ENCODE data around the gene ANTXRL. TPM values are rescaled to one million over a fixed set of nuclear protein-coding genes. Genes with fewer than 3 reads are reported as not detected.
A peak's percentile ranks its signal among the peaks of the same experiment; 100 is the strongest.
"Not testable (repeated sequence)": the region's sequence is repeated elsewhere in the genome, so short reads cannot be mapped to it uniquely, and the experiment has no call there.

ANTXRL gene
- total and polyA plus RNA-seq, 2 experiments from 2014 or later: not detected

DNA sequence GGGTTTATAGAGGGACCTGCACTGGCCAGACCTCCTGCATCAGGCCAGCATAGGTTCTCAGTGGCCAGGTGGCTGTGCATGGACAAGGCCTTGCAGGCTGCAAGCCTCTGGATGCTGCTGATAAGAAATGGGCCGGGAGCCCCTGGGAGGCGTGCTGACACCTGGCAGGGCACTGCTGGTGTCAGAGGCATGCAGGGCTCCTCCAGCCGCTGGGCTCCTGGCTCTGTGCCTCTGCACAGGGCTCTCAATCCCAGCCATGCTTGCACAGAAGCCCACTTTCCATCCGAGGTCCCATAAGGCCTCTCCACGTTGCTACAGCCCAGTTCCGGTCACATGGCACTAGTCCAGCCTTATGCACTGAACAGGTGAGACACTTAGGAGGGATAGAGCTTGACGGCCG, 27.3 kb downstream of the ANTXRL start:
- Histone ChIP-seq H3K79me2 (replicated peaks; ENCODE audit: insufficient read depth) (no peaks in the 10 kb centered on the region), H3K27ac (ENCODE audit: low read depth) (no peak overlapping the region), H3K4me3 (no peak overlapping the region), H4K20me1 (replicated peaks; ENCODE audit: insufficient read depth) (no peaks in the 10 kb centered on the region), H3F3A (replicated peaks; ENCODE audit: low read depth) (no peaks in the 10 kb centered on the region), H3K4me2 (no peak overlapping the region), H3K27me3 (ENCODE audit: insufficient read depth) (no peaks in the 10 kb centered on the region), H3K4me1 (ENCODE audit: insufficient read depth) (peaks cover 5% of the 10 kb centered on the region; the same call in 1 of the 2 replicates), H3K9me2 (ENCODE audit: insufficient read depth) (no peaks in the 10 kb centered on the region), H2AFZ (no peak overlapping the region), H3K36me3 (ENCODE audit: insufficient read depth) (no peaks in the 10 kb centered on the region)
- ATAC-seq (no peak), DNase-seq (ENCODE audit: low spot score) (no peak)
- Mint-ChIP-seq H3K27ac (no peak overlapping the region), H3K4me1 (peaks cover 19% of the 10 kb centered on the region), H3K27me3 (ENCODE audit: insufficient read depth, low read depth, poor library complexity) (peaks cover 4% of the 10 kb centered on the region), H3K9me3 (no peaks in the 10 kb centered on the region), H3K36me3 (ENCODE audit: low read depth) (no peaks in the 10 kb centered on the region), H3K4me3 (no peak overlapping the region)
- TF ChIP-seq NANOG (IDR thresholded peaks at IDR 0.05; ENCODE audit: borderline replicate concordance) (no peak), POLR2AphosphoS5 (IDR thresholded peaks at IDR 0.05; ENCODE audit: low read depth) (no peak)

DNA sequence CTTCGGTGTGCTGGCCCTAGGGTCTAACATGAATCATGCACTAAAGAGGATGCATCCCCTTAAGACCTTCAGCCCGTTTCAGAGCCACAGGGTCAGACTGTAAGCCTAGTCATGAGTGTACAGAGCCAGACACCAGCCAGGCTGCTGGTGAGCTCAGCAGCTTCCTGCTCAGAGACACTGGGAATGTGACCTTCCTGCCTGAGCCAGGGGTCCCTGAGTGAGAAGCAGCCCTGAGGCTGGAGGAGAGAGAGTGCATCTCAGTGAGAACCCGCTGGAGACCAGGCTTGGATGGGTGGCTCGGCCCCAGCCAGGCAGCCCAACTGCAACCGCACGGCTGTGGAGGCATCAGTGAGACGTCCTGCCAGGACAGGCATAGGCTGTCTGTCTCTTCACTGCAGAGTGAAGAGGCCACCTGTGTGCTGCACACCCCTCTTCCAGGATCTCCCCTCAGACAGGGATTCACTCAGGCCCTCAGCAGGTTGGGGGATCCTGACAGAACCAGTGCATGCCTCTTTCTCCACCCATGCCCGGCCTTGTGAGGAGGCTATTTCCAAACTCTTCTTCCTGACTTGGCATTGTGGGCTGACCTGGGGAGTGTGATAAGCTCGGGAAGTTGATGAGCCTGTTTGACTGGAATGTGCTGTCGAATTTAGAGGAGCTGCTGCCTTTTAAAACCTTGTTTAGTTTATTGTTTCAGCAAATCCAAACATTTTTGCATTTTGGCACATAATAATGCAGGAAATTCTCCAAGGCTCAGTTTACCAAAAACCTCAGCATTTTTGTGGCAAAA, 28.5 kb downstream of the ANTXRL start:
- 0 out of 3 replicates have a peak overlapping the region, but pooled peaks have one; percentile 18 for H3K4me3 Mint-ChIP-seq
- not testable (repeated sequence) for H4K20me1 ChIP-seq (replicated peaks; ENCODE audit: insufficient read depth); H3K36me3 Mint-ChIP-seq (ENCODE audit: low read depth); H3F3A ChIP-seq (replicated peaks; ENCODE audit: low read depth); H3K4me1 ChIP-seq (ENCODE audit: insufficient read depth); H3K79me2 ChIP-seq (replicated peaks; ENCODE audit: insufficient read depth); H3K4me3 ChIP-seq; H3K9me2 ChIP-seq (ENCODE audit: insufficient read depth); H3K4me2 ChIP-seq; H2AFZ ChIP-seq; H3K36me3 ChIP-seq (ENCODE audit: insufficient read depth); H3K9me3 Mint-ChIP-seq; H3K27me3 ChIP-seq (ENCODE audit: insufficient read depth); H3K27ac ChIP-seq (ENCODE audit: low read depth); H3K27me3 Mint-ChIP-seq (ENCODE audit: insufficient read depth, low read depth, poor library complexity)
- peak overlapping the region; percentile 64; the same call in 1 of the 2 replicates for H3K27ac Mint-ChIP-seq
- H3K4me1 Mint-ChIP-seq: peaks cover 19% of the 10 kb centered on the region
- DNase-seq (ENCODE audit: low spot score) (peak; percentile 46), ATAC-seq (peak; percentile 74)

DNA sequence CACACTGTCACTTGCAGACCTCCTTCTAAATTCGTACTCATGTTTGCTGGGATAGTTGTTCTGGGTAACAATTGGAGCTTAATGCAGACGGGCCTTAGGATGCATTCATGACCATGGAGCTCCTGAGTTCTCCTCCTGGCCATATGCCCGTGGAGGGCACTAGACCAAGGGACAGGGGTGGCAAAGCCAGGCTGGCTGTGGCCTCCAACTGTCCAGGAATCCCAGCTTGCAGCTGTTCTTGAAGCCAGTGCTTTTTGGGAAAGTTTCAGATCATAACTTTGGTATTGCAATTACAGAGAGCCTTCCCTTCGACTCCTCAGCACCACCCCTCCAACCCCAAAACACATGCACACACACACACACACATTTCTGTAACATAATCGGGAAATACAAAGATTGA, 30.6 kb downstream of the ANTXRL start:
- H3K4me3 Mint-ChIP-seq: no peak overlapping the region
- H3K9me2 ChIP-seq (ENCODE audit: insufficient read depth): no peaks in the 10 kb centered on the region
- peaks cover 19% of the 10 kb centered on the region for H3K4me1 Mint-ChIP-seq
- H3K79me2 ChIP-seq (replicated peaks; ENCODE audit: insufficient read depth): no peaks in the 10 kb centered on the region
- DNase-seq (ENCODE audit: low spot score) (no peak), ATAC-seq (no peak)
- H3K36me3 Mint-ChIP-seq (ENCODE audit: low read depth): no peaks in the 10 kb centered on the region
- no peak overlapping the region for H2AFZ ChIP-seq
- H3K9me3 Mint-ChIP-seq: no peaks in the 10 kb centered on the region
- no peaks in the 10 kb centered on the region for H3K27me3 ChIP-seq (ENCODE audit: insufficient read depth)
- no peak overlapping the region for H3K4me2 ChIP-seq
- H3K4me1 ChIP-seq (ENCODE audit: insufficient read depth): peaks cover 5% of the 10 kb centered on the region; the same call in 1 of the 2 replicates
- H3K4me3 ChIP-seq: no peak overlapping the region
- no peaks in the 10 kb centered on the region for H3F3A ChIP-seq (replicated peaks; ENCODE audit: low read depth)
- H3K36me3 ChIP-seq (ENCODE audit: insufficient read depth): no peaks in the 10 kb centered on the region
- H4K20me1 ChIP-seq (replicated peaks; ENCODE audit: insufficient read depth): no peaks in the 10 kb centered on the region
- no peak overlapping the region for H3K27ac Mint-ChIP-seq
- H3K27ac ChIP-seq (ENCODE audit: low read depth): no peak overlapping the region
- H3K27me3 Mint-ChIP-seq (ENCODE audit: insufficient read depth, low read depth, poor library complexity): no peaks in the 10 kb centered on the region
- no peak for TF ChIP-seq EZH2 (IDR thresholded peaks at IDR 0.05; ENCODE audit: low read depth, unreplicated experiment)
- TF ChIP-seq NANOG (IDR thresholded peaks at IDR 0.05; ENCODE audit: borderline replicate concordance): no peak
- no peak for TF ChIP-seq POLR2AphosphoS5 (IDR thresholded peaks at IDR 0.05; ENCODE audit: low read depth)
- TF ChIP-seq, protein P1, sequence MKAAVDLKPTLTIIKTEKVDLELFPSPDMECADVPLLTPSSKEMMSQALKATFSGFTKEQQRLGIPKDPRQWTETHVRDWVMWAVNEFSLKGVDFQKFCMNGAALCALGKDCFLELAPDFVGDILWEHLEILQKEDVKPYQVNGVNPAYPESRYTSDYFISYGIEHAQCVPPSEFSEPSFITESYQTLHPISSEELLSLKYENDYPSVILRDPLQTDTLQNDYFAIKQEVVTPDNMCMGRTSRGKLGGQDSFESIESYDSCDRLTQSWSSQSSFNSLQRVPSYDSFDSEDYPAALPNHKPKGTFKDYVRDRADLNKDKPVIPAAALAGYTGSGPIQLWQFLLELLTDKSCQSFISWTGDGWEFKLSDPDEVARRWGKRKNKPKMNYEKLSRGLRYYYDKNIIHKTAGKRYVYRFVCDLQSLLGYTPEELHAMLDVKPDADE (IDR thresholded peaks at IDR 0.05): no peak
- TF ChIP-seq ZNF331 (CRISPR knock-in tag; IDR thresholded peaks at IDR 0.05; ENCODE audit: low read depth): no peak
- TF ChIP-seq, protein P2, sequence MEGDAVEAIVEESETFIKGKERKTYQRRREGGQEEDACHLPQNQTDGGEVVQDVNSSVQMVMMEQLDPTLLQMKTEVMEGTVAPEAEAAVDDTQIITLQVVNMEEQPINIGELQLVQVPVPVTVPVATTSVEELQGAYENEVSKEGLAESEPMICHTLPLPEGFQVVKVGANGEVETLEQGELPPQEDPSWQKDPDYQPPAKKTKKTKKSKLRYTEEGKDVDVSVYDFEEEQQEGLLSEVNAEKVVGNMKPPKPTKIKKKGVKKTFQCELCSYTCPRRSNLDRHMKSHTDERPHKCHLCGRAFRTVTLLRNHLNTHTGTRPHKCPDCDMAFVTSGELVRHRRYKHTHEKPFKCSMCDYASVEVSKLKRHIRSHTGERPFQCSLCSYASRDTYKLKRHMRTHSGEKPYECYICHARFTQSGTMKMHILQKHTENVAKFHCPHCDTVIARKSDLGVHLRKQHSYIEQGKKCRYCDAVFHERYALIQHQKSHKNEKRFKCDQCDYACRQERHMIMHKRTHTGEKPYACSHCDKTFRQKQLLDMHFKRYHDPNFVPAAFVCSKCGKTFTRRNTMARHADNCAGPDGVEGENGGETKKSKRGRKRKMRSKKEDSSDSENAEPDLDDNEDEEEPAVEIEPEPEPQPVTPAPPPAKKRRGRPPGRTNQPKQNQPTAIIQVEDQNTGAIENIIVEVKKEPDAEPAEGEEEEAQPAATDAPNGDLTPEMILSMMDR (conservative IDR thresholded peaks at IDR 0.05; ENCODE audit: low read depth in 2 of 2): no peak
- TF ChIP-seq ZNF114 (CRISPR knock-in tag; IDR thresholded peaks at IDR 0.05): no peak
- TF ChIP-seq, protein P3, sequence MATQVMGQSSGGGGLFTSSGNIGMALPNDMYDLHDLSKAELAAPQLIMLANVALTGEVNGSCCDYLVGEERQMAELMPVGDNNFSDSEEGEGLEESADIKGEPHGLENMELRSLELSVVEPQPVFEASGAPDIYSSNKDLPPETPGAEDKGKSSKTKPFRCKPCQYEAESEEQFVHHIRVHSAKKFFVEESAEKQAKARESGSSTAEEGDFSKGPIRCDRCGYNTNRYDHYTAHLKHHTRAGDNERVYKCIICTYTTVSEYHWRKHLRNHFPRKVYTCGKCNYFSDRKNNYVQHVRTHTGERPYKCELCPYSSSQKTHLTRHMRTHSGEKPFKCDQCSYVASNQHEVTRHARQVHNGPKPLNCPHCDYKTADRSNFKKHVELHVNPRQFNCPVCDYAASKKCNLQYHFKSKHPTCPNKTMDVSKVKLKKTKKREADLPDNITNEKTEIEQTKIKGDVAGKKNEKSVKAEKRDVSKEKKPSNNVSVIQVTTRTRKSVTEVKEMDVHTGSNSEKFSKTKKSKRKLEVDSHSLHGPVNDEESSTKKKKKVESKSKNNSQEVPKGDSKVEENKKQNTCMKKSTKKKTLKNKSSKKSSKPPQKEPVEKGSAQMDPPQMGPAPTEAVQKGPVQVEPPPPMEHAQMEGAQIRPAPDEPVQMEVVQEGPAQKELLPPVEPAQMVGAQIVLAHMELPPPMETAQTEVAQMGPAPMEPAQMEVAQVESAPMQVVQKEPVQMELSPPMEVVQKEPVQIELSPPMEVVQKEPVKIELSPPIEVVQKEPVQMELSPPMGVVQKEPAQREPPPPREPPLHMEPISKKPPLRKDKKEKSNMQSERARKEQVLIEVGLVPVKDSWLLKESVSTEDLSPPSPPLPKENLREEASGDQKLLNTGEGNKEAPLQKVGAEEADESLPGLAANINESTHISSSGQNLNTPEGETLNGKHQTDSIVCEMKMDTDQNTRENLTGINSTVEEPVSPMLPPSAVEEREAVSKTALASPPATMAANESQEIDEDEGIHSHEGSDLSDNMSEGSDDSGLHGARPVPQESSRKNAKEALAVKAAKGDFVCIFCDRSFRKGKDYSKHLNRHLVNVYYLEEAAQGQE (IDR thresholded peaks at IDR 0.05; ENCODE audit: unreplicated experiment): no peak

Data from GM23338 (cell line).